ENCODE measurements around the gene GABBR2.

The GABBR2 gene

GRCh38 chr9:98356326-98356725 lies 352.4 kb downstream of the GABBR2 start:
- H3K27me3 ChIP-seq (ENCODE audit: control insufficient read depth, insufficient read depth, low read length) = no peaks in the 10 kb centered on the region
- no peak overlapping the region for H3K27ac ChIP-seq (ENCODE audit: low read depth, low read length)

GRCh38 chr9:98351370-98351769 lies 357.4 kb downstream of the GABBR2 start:
- Histone ChIP-seq H3K27ac (ENCODE audit: low read depth, low read length) (no peak overlapping the region), H3K36me3 (ENCODE audit: control insufficient read depth, insufficient read depth, low read length) (no peaks in the 10 kb centered on the region), H3K4me3 (ENCODE audit: low read depth, low read length) (no peak overlapping the region), H3K27me3 (ENCODE audit: control insufficient read depth, insufficient read depth, low read length) (no peaks in the 10 kb centered on the region), H3K4me1 (ENCODE audit: control insufficient read depth, insufficient read depth, low read length) (no peaks in the 10 kb centered on the region), H3K9ac (ENCODE audit: low read depth, low read length) (no peak overlapping the region), H3K9me3 (ENCODE audit: control insufficient read depth, insufficient read depth, low read length) (no peaks in the 10 kb centered on the region)

More at GRCh38 chr9:98356326-98356725, 352.4 kb downstream of the GABBR2 start:
- Histone ChIP-seq H3K9me3 (ENCODE audit: control insufficient read depth, insufficient read depth, low read length) (no peaks in the 10 kb centered on the region), H3K4me3 (ENCODE audit: low read depth, low read length) (no peak overlapping the region), H3K36me3 (ENCODE audit: control insufficient read depth, insufficient read depth, low read length) (no peaks in the 10 kb centered on the region), H3K9ac (ENCODE audit: low read depth, low read length) (no peak overlapping the region), H3K4me1 (ENCODE audit: control insufficient read depth, insufficient read depth, low read length) (no peaks in the 10 kb centered on the region)

GRCh38 chr9:98347642-98348041 lies 361.1 kb downstream of the GABBR2 start:
- Histone ChIP-seq H3K36me3 (ENCODE audit: control insufficient read depth, insufficient read depth, low read length) (no peaks in the 10 kb centered on the region), H3K9me3 (ENCODE audit: control insufficient read depth, insufficient read depth, low read length) (no peaks in the 10 kb centered on the region), H3K4me3 (ENCODE audit: low read depth, low read length) (no peak overlapping the region), H3K4me1 (ENCODE audit: control insufficient read depth, insufficient read depth, low read length) (no peaks in the 10 kb centered on the region), H3K27me3 (ENCODE audit: control insufficient read depth, insufficient read depth, low read length) (no peaks in the 10 kb centered on the region), H3K27ac (ENCODE audit: low read depth, low read length) (no peak overlapping the region), H3K9ac (ENCODE audit: low read depth, low read length) (no peak overlapping the region)

- H3K27me3 ChIP-seq (ENCODE audit: control insufficient read depth, insufficient read depth, low read length) = no peaks in the 10 kb centered on the region
- H3K4me1 ChIP-seq (ENCODE audit: control insufficient read depth, insufficient read depth, low read length) = no peaks in the 10 kb centered on the region
- no peak overlapping the region for H3K9ac ChIP-seq (ENCODE audit: low read depth, low read length)
- H3K9me3 ChIP-seq (ENCODE audit: control insufficient read depth, insufficient read depth, low read length) = no peaks in the 10 kb centered on the region
- no peaks in the 10 kb centered on the region for H3K36me3 ChIP-seq (ENCODE audit: control insufficient read depth, insufficient read depth, low read length)
- H3K27ac ChIP-seq (ENCODE audit: low read depth, low read length) = no peak overlapping the region
- H3K4me3 ChIP-seq (ENCODE audit: low read depth, low read length) = no peak overlapping the region
These were observed 363.7 kb downstream of the GABBR2 start for GRCh38 chr9:98345011-98345410.

GRCh38 chr9:98344581-98344980 lies 364.2 kb downstream of the GABBR2 start:
- Histone ChIP-seq H3K27me3 (ENCODE audit: control insufficient read depth, insufficient read depth, low read length) (no peaks in the 10 kb centered on the region), H3K4me1 (ENCODE audit: control insufficient read depth, insufficient read depth, low read length) (no peaks in the 10 kb centered on the region), H3K4me3 (ENCODE audit: low read depth, low read length) (no peak overlapping the region)

GRCh38 chr9:98342820-98343210 lies 365.9 kb downstream of the GABBR2 start:
- Histone ChIP-seq H3K9ac (ENCODE audit: low read depth, low read length) (no peak overlapping the region), H3K27ac (ENCODE audit: low read depth, low read length) (no peak overlapping the region), H3K4me1 (ENCODE audit: control insufficient read depth, insufficient read depth, low read length) (no peaks in the 10 kb centered on the region), H3K9me3 (ENCODE audit: control insufficient read depth, insufficient read depth, low read length) (no peaks in the 10 kb centered on the region), H3K4me3 (ENCODE audit: low read depth, low read length) (no peak overlapping the region), H3K27me3 (ENCODE audit: control insufficient read depth, insufficient read depth, low read length) (no peaks in the 10 kb centered on the region), H3K36me3 (ENCODE audit: control insufficient read depth, insufficient read depth, low read length) (no peaks in the 10 kb centered on the region)

More at GRCh38 chr9:98344581-98344980, 364.2 kb downstream of the GABBR2 start:
- Histone ChIP-seq H3K9me3 (ENCODE audit: control insufficient read depth, insufficient read depth, low read length) (no peaks in the 10 kb centered on the region), H3K27ac (ENCODE audit: low read depth, low read length) (no peak overlapping the region), H3K36me3 (ENCODE audit: control insufficient read depth, insufficient read depth, low read length) (no peaks in the 10 kb centered on the region), H3K9ac (ENCODE audit: low read depth, low read length) (no peak overlapping the region)

- no peaks in the 10 kb centered on the region for H3K4me1 ChIP-seq (ENCODE audit: control insufficient read depth, insufficient read depth, low read length)
- no peaks in the 10 kb centered on the region for H3K9me3 ChIP-seq (ENCODE audit: control insufficient read depth, insufficient read depth, low read length)
- H3K4me3 ChIP-seq (ENCODE audit: low read depth, low read length) = no peak overlapping the region
These were observed 366.5 kb downstream of the GABBR2 start for GRCh38 chr9:98342098-98342819.

GRCh38 chr9:98341157-98342097 lies 367.3 kb downstream of the GABBR2 start:
- H3K4me1 ChIP-seq (ENCODE audit: control insufficient read depth, insufficient read depth, low read length) = no peaks in the 10 kb centered on the region
- no peak overlapping the region for H3K27ac ChIP-seq (ENCODE audit: low read depth, low read length)
- H3K27me3 ChIP-seq (ENCODE audit: control insufficient read depth, insufficient read depth, low read length) = no peaks in the 10 kb centered on the region

More at GRCh38 chr9:98342098-98342819, 366.5 kb downstream of the GABBR2 start:
- Histone ChIP-seq H3K36me3 (ENCODE audit: control insufficient read depth, insufficient read depth, low read length) (no peaks in the 10 kb centered on the region), H3K9ac (ENCODE audit: low read depth, low read length) (no peak overlapping the region), H3K27me3 (ENCODE audit: control insufficient read depth, insufficient read depth, low read length) (no peaks in the 10 kb centered on the region), H3K27ac (ENCODE audit: low read depth, low read length) (no peak overlapping the region)

GRCh38 chr9:98339987-98340800 lies 368.5 kb downstream of the GABBR2 start:
- no peaks in the 10 kb centered on the region for H3K4me1 ChIP-seq (ENCODE audit: control insufficient read depth, insufficient read depth, low read length)
- no peaks in the 10 kb centered on the region for H3K27me3 ChIP-seq (ENCODE audit: control insufficient read depth, insufficient read depth, low read length)
- no peaks in the 10 kb centered on the region for H3K36me3 ChIP-seq (ENCODE audit: control insufficient read depth, insufficient read depth, low read length)
- H3K9me3 ChIP-seq (ENCODE audit: control insufficient read depth, insufficient read depth, low read length) = no peaks in the 10 kb centered on the region
- no peak overlapping the region for H3K4me3 ChIP-seq (ENCODE audit: low read depth, low read length)
- H3K9ac ChIP-seq (ENCODE audit: low read depth, low read length) = no peak overlapping the region
- H3K27ac ChIP-seq (ENCODE audit: low read depth, low read length) = no peak overlapping the region

More at GRCh38 chr9:98341157-98342097, 367.3 kb downstream of the GABBR2 start:
- Histone ChIP-seq H3K9ac (ENCODE audit: low read depth, low read length) (no peak overlapping the region), H3K36me3 (ENCODE audit: control insufficient read depth, insufficient read depth, low read length) (no peaks in the 10 kb centered on the region), H3K9me3 (ENCODE audit: control insufficient read depth, insufficient read depth, low read length) (no peaks in the 10 kb centered on the region), H3K4me3 (ENCODE audit: low read depth, low read length) (no peak overlapping the region)

GRCh38 chr9:98335661-98336060 lies 373.1 kb downstream of the GABBR2 start:
- Histone ChIP-seq H3K27me3 (ENCODE audit: control insufficient read depth, insufficient read depth, low read length) (no peaks in the 10 kb centered on the region), H3K27ac (ENCODE audit: low read depth, low read length) (no peak overlapping the region), H3K9ac (ENCODE audit: low read depth, low read length) (no peak overlapping the region), H3K4me1 (ENCODE audit: control insufficient read depth, insufficient read depth, low read length) (no peaks in the 10 kb centered on the region), H3K4me3 (ENCODE audit: low read depth, low read length) (no peak overlapping the region), H3K9me3 (ENCODE audit: control insufficient read depth, insufficient read depth, low read length) (no peaks in the 10 kb centered on the region), H3K36me3 (ENCODE audit: control insufficient read depth, insufficient read depth, low read length) (no peaks in the 10 kb centered on the region)

Data from HUES48 (cell line).